NCI-H2029 treated with DMSO at 0.1 percent for 48 hours (cell line): ENCODE data around the gene CCNK.

Experiments
- DNase-seq: peaks from one replicate; lab custom pipeline; 2025; lab: John Stamatoyannopoulos, UW

Gene CCNK

GRCh38 chr14:99535908-99536778 is 54.9 kb downstream of the CCNK start:
- DNase-seq = no peak

- no peak for DNase-seq
Measured at GRCh38 chr14:99537399-99537798, 56.2 kb downstream of the CCNK start.

GRCh38 chr14:99538275-99538674 is 57.1 kb downstream of the CCNK start:
- DNase-seq = no peak

DNA sequence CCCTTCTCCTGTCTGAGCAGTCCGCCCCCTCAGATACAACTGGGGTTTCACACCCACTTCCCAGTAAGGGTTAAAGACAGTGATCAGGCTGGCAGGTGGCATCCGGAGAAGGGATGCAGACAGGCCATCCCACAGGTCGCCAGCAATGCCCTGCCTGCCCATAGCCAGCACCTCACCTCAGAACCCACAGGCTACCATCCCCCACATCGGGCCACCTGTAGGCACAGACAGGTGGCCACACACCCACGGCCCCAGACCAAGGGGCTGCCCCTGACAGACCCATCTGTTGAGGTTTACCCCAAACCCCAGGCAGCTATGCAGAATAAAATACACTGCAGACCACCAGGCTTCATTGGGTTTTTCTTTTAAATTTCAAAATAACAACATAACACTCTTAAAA is 57.5 kb downstream of the CCNK start:
- DNase-seq = no peak

DNA sequence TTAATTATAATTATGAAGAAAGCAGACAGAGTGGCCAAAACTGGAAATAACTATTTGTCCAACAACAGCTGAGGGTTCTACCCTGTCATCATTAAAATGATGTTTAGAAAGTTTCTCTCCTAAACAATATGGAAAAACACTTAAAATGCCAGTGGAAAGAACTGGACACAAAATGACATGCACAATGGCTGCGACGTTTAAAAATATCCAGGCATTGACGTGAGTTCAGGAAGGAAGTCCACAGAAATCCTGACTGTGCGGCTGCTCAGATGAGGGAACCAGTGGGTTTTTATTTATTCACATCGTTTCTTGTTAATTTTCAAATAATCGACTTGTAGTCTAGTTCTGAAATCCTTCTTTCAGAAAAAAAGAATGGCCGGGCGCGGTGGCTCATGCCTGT is 58.3 kb downstream of the CCNK start:
- no peak for DNase-seq

GRCh38 chr14:99540196-99541032 is 59.2 kb downstream of the CCNK start:
- DNase-seq = no peak

DNA sequence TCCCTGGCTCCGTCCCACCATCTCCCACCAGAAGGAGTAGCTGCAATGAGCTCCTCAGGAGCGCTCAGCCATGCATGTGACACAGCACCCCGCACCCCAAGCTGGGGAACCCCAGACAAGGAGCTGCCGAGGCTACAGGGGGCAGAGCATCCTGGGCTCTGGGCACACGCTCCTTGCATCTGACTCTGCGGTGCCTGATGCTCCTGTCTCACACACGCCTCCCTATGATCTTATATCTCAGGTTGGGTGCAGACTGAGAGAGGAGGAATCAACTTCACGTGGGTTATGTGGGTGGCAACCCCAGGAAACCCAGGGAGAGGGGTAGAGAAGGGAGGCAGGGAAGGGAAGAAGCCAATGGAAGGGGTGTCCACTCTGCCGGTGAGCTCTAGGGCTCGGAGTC is 60.0 kb downstream of the CCNK start:
- no peak for DNase-seq

DNA sequence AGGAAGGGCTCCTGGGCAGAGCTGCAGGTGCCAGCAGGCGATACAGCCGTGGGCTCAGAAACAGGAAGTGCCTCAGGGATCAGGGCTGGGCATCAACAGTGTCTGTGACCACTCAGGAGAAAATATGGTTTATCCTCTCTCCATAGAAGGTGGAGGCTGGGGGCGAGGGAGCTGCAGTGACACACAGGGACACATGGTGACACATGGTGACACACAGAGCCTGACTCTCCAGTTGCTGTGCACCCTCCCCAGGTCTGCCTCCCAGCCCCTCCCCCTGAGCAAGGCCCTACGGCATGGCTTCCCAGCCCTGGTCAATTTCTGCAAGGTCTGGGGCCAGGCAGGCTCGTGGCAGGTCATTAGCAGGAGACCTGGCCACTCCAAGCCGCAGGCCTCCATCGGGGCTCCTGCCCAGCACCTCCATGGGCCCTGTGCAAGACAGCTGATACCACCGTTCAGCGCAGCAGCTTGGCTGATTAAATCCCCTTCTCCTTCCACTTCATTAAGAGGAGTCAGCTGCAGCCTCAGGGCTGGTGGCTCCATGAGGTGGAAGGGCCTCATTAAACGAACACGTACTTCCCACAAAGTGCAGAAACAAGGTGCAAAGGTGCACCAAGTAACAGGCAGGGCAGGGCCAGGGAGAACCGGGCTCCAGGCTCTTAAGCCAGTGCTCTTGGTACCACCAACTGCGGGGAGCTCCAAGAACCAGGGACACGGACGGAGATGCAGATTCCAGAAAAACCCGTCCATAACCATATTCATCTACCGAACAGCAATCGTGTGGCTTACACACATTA is 60.7 kb downstream of the CCNK start:
- DNase-seq = no peak

- no peak for DNase-seq
Measured at GRCh38 chr14:99542566-99542965, 61.4 kb downstream of the CCNK start.

DNA sequence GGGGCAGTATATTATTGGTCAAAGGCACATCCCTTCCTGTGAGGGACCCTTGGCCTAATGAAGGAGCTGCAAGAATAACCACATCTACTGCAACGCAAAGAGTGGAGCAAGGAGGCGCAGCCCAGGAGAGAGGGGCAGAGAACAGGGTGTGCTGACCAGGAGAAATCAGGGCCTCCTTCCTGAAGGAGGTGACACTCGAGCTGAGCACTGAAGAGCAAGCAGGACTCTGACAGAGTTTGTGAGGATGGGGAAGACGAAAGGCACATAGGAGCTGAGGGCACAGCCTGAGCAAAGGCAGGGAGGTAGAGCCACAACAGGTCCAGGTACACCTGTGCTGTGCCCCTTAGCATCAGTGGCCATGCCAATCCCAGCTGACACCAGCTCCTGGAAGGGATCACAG is 62.2 kb downstream of the CCNK start:
- DNase-seq = no peak

DNA sequence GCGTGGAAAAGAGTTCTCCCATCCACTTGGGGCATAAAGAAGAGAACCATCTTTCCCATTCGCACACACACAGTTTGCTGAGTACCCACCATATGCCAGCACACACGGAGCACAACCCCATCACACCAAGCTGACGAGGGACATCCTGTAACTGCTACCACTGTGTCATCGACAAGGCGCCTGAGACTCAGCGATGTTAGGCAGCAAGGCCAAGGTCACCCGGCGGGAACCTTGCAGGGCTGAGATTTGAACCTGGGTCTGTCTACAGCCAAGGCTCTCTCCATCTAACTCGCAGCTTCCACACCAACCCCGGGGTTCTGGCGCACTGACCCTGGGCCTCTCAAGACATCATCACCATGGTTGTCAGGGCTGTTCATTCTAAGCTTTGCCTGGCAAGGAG is 62.8 kb downstream of the CCNK start:
- no peak for DNase-seq

DNA sequence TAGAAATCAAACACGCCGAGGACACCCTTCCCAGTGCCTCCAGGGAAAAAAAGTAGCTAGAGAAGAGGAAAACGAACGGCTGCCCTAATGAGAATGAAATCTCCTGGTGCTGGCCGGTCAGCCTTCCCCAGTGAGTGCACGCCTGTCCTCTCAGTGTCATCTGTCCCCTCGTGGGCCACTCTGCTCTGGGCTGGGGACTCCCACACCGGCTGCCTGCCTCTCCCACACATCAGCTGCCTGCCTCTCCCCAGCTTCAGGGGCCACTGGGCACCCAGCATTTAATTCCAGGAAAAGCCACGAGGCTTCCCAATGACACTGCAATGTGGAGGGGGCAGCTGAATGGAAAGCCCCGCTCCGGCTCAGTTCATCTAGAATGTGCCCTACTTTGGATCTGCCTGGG is 63.8 kb downstream of the CCNK start:
- no peak for DNase-seq

GRCh38 chr14:99545586-99545985 is 64.4 kb downstream of the CCNK start:
- no peak for DNase-seq

GRCh38 chr14:99546234-99546879 is 65.1 kb downstream of the CCNK start:
- DNase-seq = no peak

- DNase-seq = no peak
Measured at GRCh38 chr14:99548255-99548654, 67.0 kb downstream of the CCNK start.

DNA sequence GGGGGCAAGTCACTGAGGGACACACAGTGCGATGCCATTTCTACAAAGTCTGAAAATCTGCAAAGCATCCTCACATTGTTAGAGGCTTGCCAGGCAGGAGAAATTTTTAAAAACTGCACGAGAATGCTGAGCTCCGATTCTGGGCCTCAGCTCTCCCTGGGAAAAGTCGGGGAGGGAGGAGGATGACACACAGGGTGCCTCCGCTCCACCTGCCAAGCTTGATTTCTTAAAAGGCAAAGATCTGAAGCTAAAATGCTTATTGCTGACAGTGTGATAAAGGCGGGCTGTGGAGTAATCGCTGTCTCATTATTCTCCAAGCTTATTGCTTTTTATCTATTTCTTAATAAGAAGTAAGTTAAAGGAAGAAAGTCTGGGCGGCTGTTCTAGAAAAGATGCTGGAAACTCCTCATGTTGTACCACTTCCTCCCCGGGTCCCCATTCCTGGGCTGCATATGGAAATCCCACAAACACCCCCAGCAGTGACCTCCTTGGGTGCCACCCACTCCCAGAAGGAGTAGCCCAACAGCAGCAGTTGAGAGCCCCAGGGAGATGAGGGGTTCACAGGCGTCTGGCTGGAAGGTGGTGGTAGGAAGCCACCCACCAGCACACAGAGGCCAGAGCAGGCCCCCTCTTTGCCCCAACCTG is 67.8 kb downstream of the CCNK start:
- DNase-seq = no peak

DNA sequence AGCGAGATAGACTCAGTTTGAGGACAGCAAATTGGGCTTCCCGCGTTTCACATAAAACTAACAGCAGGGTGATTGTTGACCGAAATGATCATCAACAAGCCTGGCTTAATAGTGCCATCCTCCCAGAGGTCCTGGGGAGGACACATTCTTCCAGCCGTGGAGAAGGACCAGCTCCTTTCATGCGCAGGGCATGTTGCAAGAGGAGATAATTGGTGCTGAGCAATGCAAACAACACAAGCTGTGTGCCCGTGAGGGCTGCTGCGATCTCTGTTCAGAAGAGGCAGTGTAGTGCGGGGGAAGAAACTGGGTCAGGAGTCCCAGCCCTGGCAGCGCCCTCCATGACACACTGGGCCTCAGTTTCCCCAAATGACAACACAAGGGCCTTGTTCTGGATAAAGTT is 68.5 kb downstream of the CCNK start:
- DNase-seq = no peak

GRCh38 chr14:99550387-99550992 is 69.3 kb downstream of the CCNK start:
- DNase-seq = no peak

- no peak for DNase-seq
Measured at GRCh38 chr14:99551034-99551922, 70.1 kb downstream of the CCNK start.

DNA sequence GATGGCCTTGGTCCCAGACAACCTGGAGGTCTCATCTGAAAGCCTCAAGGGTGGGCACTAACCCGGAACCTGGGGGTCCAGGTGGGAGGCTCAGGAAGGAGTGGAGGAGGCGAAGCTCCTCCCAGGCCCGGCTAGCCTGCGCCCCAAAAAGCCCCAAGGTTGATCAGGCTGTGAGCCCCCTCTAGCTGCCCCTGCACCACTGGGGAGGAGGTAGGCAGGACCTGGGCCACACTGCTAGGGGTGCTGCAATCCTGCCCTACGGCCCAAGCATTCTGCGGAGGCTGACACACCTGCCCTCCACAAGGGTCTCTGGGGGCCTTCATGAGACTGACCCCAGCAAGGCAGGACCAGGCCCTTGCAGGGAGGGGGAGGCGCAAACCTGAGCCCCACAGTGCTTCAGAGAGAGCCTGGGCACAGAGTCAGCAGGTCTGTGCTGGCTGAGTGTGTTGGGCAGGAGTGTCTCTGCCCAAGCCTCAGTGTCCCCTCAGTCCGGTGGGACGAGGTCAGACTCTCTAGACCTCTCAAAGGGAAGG is 70.9 kb downstream of the CCNK start:
- DNase-seq = no peak
